B cell (primary cell): ENCODE measurements around the gene GPR89B. TPM values are rescaled to one million over a fixed set of nuclear protein-coding genes. Genes with fewer than 3 reads are reported as not detected.

Experiments
- ATAC-seq: fragments of 200-7000 bp; cut with Tn5 transposase; one replicate; pipeline ENCODE4 v1.10.0; 2021; ENCODE audit warnings: low read depth, mild to moderate bottlenecking, moderate number of reproducible peaks, moderate library complexity
- CTCF ChIA-PET: fragments of 350-600 bp; sonication (Branson Sonifier 250); formaldehyde crosslinking; loops from one replicate; lab custom pipeline; 2021; ENCODE audit warnings: antibody characterized with exemption, inconsistent platforms; lab: Charles Lee
- POLR2A ChIA-PET: fragments of 350-600 bp; sonication (Branson Sonifier 250); formaldehyde crosslinking; loops from one replicate; lab custom pipeline; 2021; ENCODE audit warnings: antibody characterized with exemption; lab: Charles Lee
- DNase-seq: peaks from one replicate; pipeline ENCODE4 v3.0.0; 2013
- H2AFZ ChIP-seq: 2 replicates; pipeline ENCODE4 v1.6.1; 2012; ENCODE audit warnings: mild to moderate bottlenecking, low read depth, low read length; ENCODE audit not compliant: insufficient read depth, poor library complexity, severe bottlenecking
- H3K27ac ChIP-seq, 2 donors: 1 replicate in 1 of 2; 2 replicates in 1 of 2; pipeline ENCODE4 v1.5.1; 2012 to 2013; ENCODE audit warnings: low read length in 2 of 2, mild to moderate bottlenecking in 2 of 2, moderate library complexity in 1 of 2
- H3K27me3 ChIP-seq, 4 experiments: fragments of 200-600 bp in 1 of 4; sonication (generic) in 1 of 4; replicated peaks in 1 of 4; 1 replicate in 2 of 4; 2 replicates in 2 of 4; pipeline versions ENCODE4 v1.6.1 to v1.7.0; 2013 to 2016; ENCODE audit warnings: low read length in 3 of 4, mild to moderate bottlenecking in 2 of 4, mixed read lengths in 1 of 4, moderate library complexity in 1 of 4; ENCODE audit not compliant: insufficient read depth in 4 of 4, control insufficient read depth in 3 of 4; ENCODE audit errors: control extremely low read depth in 1 of 4
- H3K36me3 ChIP-seq, 2 experiments: replicated peaks in 1 of 2; 1 replicate in 1 of 2; 2 replicates in 1 of 2; pipeline versions ENCODE4 v1.6.1 to v1.7.1; 2013; ENCODE audit warnings: low read length in 1 of 2; ENCODE audit not compliant: insufficient read depth in 2 of 2, control insufficient read depth in 1 of 2; ENCODE audit errors: control extremely low read depth in 1 of 2, extremely low read depth in 1 of 2
- H3K4me1 ChIP-seq, 2 donors: fragments of 200-600 bp in 1 of 2; sonication (generic) in 1 of 2; 1 replicate in 1 of 2; 2 replicates in 1 of 2; pipeline versions ENCODE4 v1.5.1 to v1.6.1; 2013 to 2017; ENCODE audit warnings: low read length in 2 of 2; ENCODE audit not compliant: control insufficient read depth in 2 of 2, insufficient read depth in 2 of 2
- H3K4me2 ChIP-seq: replicated peaks from 2 replicates; pipeline ENCODE3; 2012; ENCODE audit warnings: mild to moderate bottlenecking, low read depth, low read length; ENCODE audit not compliant: poor library complexity, severe bottlenecking
- H3K4me3 ChIP-seq, 5 experiments: fragments of 200-600 bp in 1 of 5; sonication (generic) in 1 of 5; 1 replicate in 3 of 5; 2 replicates in 2 of 5; pipeline versions ENCODE4 v1.5.1 to v1.7.0; 2011 to 2016; ENCODE audit warnings: low read length in 4 of 5, mild to moderate bottlenecking in 4 of 5, low read depth in 2 of 5, control low read depth in 1 of 5, moderate library complexity in 1 of 5; ENCODE audit not compliant: insufficient read depth in 1 of 5; ENCODE audit errors: control extremely low read depth in 1 of 5, extremely low read depth in 1 of 5
- H3K79me2 ChIP-seq: fragments of 200-600 bp; sonication (generic); one replicate; pipeline ENCODE4 v1.6.0; 2016; ENCODE audit warnings: low read length; ENCODE audit not compliant: control insufficient read depth, insufficient read depth
- H3K9ac ChIP-seq: fragments of 200-600 bp; sonication (generic); 2 replicates; pipeline ENCODE4 v1.6.1; 2017; ENCODE audit warnings: mild to moderate bottlenecking, low read length, moderate library complexity
- H3K9me3 ChIP-seq, 3 donors: one replicate each; pipeline versions ENCODE4 v1.6.1 to v1.7.1; 2013; ENCODE audit warnings: low read length in 2 of 3; ENCODE audit not compliant: control insufficient read depth in 2 of 3, insufficient read depth in 1 of 3; ENCODE audit errors: control extremely low read depth in 1 of 3
- H4K20me1 ChIP-seq: 2 replicates; pipeline ENCODE4 v1.6.0; 2012; ENCODE audit warnings: mild to moderate bottlenecking, low read length; ENCODE audit not compliant: insufficient read depth, control insufficient read depth, poor library complexity, severe bottlenecking
- H3K27ac Mint-ChIP-seq: one replicate; pipeline ENCODE4 v1.8.0; 2021; ENCODE audit warnings: mixed read lengths
- H3K27me3 Mint-ChIP-seq: one replicate; pipeline ENCODE4 v1.8.0; 2021; ENCODE audit warnings: mixed read lengths
- H3K4me1 Mint-ChIP-seq: one replicate; pipeline ENCODE4 v1.8.0; 2021; ENCODE audit warnings: mixed read lengths
- H3K4me3 Mint-ChIP-seq: one replicate; pipeline ENCODE4 v1.8.0; 2021; ENCODE audit warnings: mixed read lengths
- H3K9me3 Mint-ChIP-seq: one replicate; pipeline ENCODE4 v1.8.0; 2022; ENCODE audit warnings: mixed read lengths; ENCODE audit not compliant: insufficient read depth
- CTCF ChIP-seq: fragments of 200-600 bp; IDR thresholded peaks from one replicate; pipeline ENCODE4 v1.8.0; 2022; ENCODE audit warnings: antibody characterized with exemption, mild to moderate bottlenecking
- EZH2 ChIP-seq: IDR thresholded peaks from 2 replicates; pipeline ENCODE4 v1.6.1; 2012; ENCODE audit warnings: borderline replicate concordance, low read depth, mild to moderate bottlenecking, moderate library complexity, low read length; ENCODE audit not compliant: insufficient read depth, poor library complexity, severe bottlenecking
- whole genome bisulfite sequencing: methylation state at CpG from one replicate; pipeline ENCODE4 v1.1.5; 2013; ENCODE audit warnings: missing lambda C conversion rate; ENCODE audit not compliant: insufficient coverage; 5-methylcytosine and 5-hydroxymethylcytosine counted together
- intact Hi-C: fragments of 100-400 bp; cut with micrococcal nuclease; formaldehyde crosslinking; loops from one replicate; pipeline ENCODE4 v1.10.0; 2022
- polyA plus RNA-seq: library from polyadenylated mRNA; depleted of rRNA; stranded (reverse); fragments of >200 nt; gene quantifications from 2 replicates; pipeline ENCODE4 v1.2.3, GENCODE V29; 2012
- total RNA-seq, 2 donors: library from RNA; stranded (reverse); fragments of 120-200 nt in 1 of 2; gene quantifications; 1 replicate in 1 of 2; 2 replicates in 1 of 2; pipeline versions ENCODE4 v1.2.3 to v1.2.4, GENCODE V29; 2013 to 2022

GPR89B gene
- total and polyA plus RNA-seq, 2 donors (not counting 1 experiment from before 2014, with no cell fraction given) = 20.5 to 20.8 TPM

GRCh38 chr1:147902253-147902845, 25.9 kb upstream of the GPR89B start, which contains the start of gene GJA8:
GJA8 (plus strand) TSS chr1:147902795; CDS start chr1:147907956, 5,161 bp downstream.
- intact Hi-C loops = no loop called here
- H3K4me3 Mint-ChIP-seq = no peak within 1 kb of the TSS
- no peaks in the 10 kb centered on the region for H3K4me1 ChIP-seq
- H3K79me2 ChIP-seq = no peaks in the 10 kb centered on the region
- no peak within 1 kb of the TSS for H2AFZ ChIP-seq
- no peak within 1 kb of the TSS for H3K9ac ChIP-seq
- no peak within 1 kb of the TSS for H3K4me3 ChIP-seq
- no peak within 1 kb of the TSS for H3K27ac ChIP-seq
- 94% methylated on average over 4 of the region's 7 CpGs for WGBS
- H3K27ac Mint-ChIP-seq = no peak within 1 kb of the TSS
- DNase-seq = no peak
- H3K9me3 Mint-ChIP-seq = no peaks in the 10 kb centered on the region
- CTCF ChIA-PET = interaction anchor here (3.1 kb wide), 1 partner anchor 10 kb away, joined by 21 read pairs; no protein-coding TSS in a partner anchor
- POLR2A ChIA-PET = no interaction called here
- peaks cover 15% of the 10 kb centered on the region for H3K27me3 Mint-ChIP-seq
- H3K27me3 ChIP-seq = no peaks in the 10 kb centered on the region
- H3K9me3 ChIP-seq = no peaks in the 10 kb centered on the region
- TF ChIP-seq CTCF (no peak), EZH2 (no peak)
- no peaks in the 10 kb centered on the region for H4K20me1 ChIP-seq
- no peak within 1 kb of the TSS for H3K4me2 ChIP-seq
- no peaks in the 10 kb centered on the region for H3K36me3 ChIP-seq
- no peak for ATAC-seq
- H3K4me1 Mint-ChIP-seq = no peaks in the 10 kb centered on the region

GRCh38 chr1:147904726-147905125, 23.5 kb upstream of the GPR89B start:
- ChIA-PET CTCF (interaction anchor here (2.1 kb wide), 1 partner anchor 12 kb away, joined by 9 read pairs; no protein-coding TSS in a partner anchor), POLR2A (no interaction called here)
- Mint-ChIP-seq H3K27ac (no peak overlapping the region), H3K27me3 (peaks cover 19% of the 10 kb centered on the region), H3K4me1 (no peaks in the 10 kb centered on the region), H3K4me3 (no peak overlapping the region), H3K9me3 (no peaks in the 10 kb centered on the region)
- DNase-seq = no peak
- H4K20me1 ChIP-seq = no peaks in the 10 kb centered on the region
- intact Hi-C loops = no loop called here
- H2AFZ ChIP-seq = no peak overlapping the region
- no peaks in the 10 kb centered on the region for H3K79me2 ChIP-seq
- no peak for ATAC-seq
- H3K4me3 ChIP-seq = no peak overlapping the region
- H3K4me2 ChIP-seq = no peak overlapping the region
- TF ChIP-seq CTCF (no peak), EZH2 (no peak)
- H3K27ac ChIP-seq = no peak overlapping the region
- no peaks in the 10 kb centered on the region for H3K36me3 ChIP-seq
- no peak overlapping the region for H3K9ac ChIP-seq
- no peaks in the 10 kb centered on the region for H3K27me3 ChIP-seq
- WGBS = no CpG with 5 or more reads among the region's 3 CpGs
- no peaks in the 10 kb centered on the region for H3K4me1 ChIP-seq
- peaks cover 0 to 5% (median 0%) of the 10 kb centered on the region in 3 donors for H3K9me3 ChIP-seq
